ENCODE results near the gene TFDP2. TPM values are rescaled to one million over a fixed set of nuclear protein-coding genes. Genes with fewer than 3 reads are reported as not detected.

Gene TFDP2
- total RNA-seq, 1 experiment from 2014 or later, result 76.0 TPM

- no peak overlapping the region for H3K14ac ChIP-seq (ENCODE audit: insufficient read depth, low read length)
- no CpG with 5 or more reads among the region's 8 CpGs for WGBS (ENCODE audit: extremely low coverage, insufficient read length, low lambda C conversion rate)
- no peaks in the 10 kb centered on the region for H3K23me2 ChIP-seq (ENCODE audit: insufficient read length, low read depth, low read length, poor library complexity, severe bottlenecking)
- no peak overlapping the region for H2BK15ac ChIP-seq (ENCODE audit: low read depth, low read length)
- H3K4me2 ChIP-seq (ENCODE audit: insufficient read depth, insufficient read length, low read length), result no peak overlapping the region
- no peaks in the 10 kb centered on the region; a peak in 1 of 5 replicates for H3K9me3 Mint-ChIP-seq
- no peak overlapping the region for H2AFZ ChIP-seq (ENCODE audit: low read length)
- no peaks in the 10 kb centered on the region for H3K79me2 ChIP-seq (ENCODE audit: insufficient read depth, low read length)
- no peak overlapping the region for H4K5ac ChIP-seq (ENCODE audit: insufficient read length, low read depth, low read length)
- DNase-seq, result no peak
- no peaks in the 10 kb centered on the region for H4K20me1 ChIP-seq (ENCODE audit: control insufficient read depth, insufficient read depth, insufficient read length)
- no peaks in the 10 kb centered on the region for H3K79me1 ChIP-seq (ENCODE audit: insufficient read depth, low read depth, low read length, poor library complexity, severe bottlenecking)
- H3K27ac ChIP-seq (ENCODE audit: insufficient read length, low read depth, low read length), result no peak overlapping the region
- no peaks in the 10 kb centered on the region for H3K27me3 Mint-ChIP-seq (ENCODE audit: low read depth)
- H2BK20ac ChIP-seq (ENCODE audit: low read depth, low read length, poor library complexity, severe bottlenecking), result no peak overlapping the region
- H3T11ph ChIP-seq (ENCODE audit: low read length), result no peak overlapping the region
- H2BK5ac ChIP-seq (ENCODE audit: insufficient read length, low read length), result no peak overlapping the region
- H2BK120ac ChIP-seq (ENCODE audit: low read depth, low read length, poor library complexity, severe bottlenecking), result no peak overlapping the region
- H2BK12ac ChIP-seq (ENCODE audit: insufficient read length, low read depth, low read length), result no peak overlapping the region
- no peak overlapping the region for H3K9ac ChIP-seq (ENCODE audit: extremely low read depth, insufficient read length, low read length)
- no peak overlapping the region for H3K23ac ChIP-seq (ENCODE audit: insufficient read length, low read depth, low read length)
- no peaks in the 10 kb centered on the region for H3K36me3 Mint-ChIP-seq (ENCODE audit: insufficient read depth in 1 of 3, low read depth in 3 of 3)
- no peaks in the 10 kb centered on the region for H3K9me3 ChIP-seq (ENCODE audit: control insufficient read depth, low read depth, low read length)
- H4K91ac ChIP-seq (ENCODE audit: insufficient read length, low read depth, low read length), result no peak overlapping the region
- H3K27ac Mint-ChIP-seq, result peak overlapping the region; percentile 48 to 75 (median 55); a peak in 6 of 7 replicates
- peaks cover 6 to 11% of the 10 kb centered on the region in 2 experiments for H3K4me1 Mint-ChIP-seq
- H3K18ac ChIP-seq (ENCODE audit: insufficient read length, low read depth, low read length), result no peak overlapping the region
- H3K4me1 ChIP-seq (ENCODE audit: insufficient read depth, low read length), result no peaks in the 10 kb centered on the region; the same call in 1 of the 2 replicates
- no peaks in the 10 kb centered on the region for H3K27me3 ChIP-seq (ENCODE audit: insufficient read depth, low read length)
- TF ChIP-seq, protein P1, sequence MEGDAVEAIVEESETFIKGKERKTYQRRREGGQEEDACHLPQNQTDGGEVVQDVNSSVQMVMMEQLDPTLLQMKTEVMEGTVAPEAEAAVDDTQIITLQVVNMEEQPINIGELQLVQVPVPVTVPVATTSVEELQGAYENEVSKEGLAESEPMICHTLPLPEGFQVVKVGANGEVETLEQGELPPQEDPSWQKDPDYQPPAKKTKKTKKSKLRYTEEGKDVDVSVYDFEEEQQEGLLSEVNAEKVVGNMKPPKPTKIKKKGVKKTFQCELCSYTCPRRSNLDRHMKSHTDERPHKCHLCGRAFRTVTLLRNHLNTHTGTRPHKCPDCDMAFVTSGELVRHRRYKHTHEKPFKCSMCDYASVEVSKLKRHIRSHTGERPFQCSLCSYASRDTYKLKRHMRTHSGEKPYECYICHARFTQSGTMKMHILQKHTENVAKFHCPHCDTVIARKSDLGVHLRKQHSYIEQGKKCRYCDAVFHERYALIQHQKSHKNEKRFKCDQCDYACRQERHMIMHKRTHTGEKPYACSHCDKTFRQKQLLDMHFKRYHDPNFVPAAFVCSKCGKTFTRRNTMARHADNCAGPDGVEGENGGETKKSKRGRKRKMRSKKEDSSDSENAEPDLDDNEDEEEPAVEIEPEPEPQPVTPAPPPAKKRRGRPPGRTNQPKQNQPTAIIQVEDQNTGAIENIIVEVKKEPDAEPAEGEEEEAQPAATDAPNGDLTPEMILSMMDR (conservative IDR thresholded peaks at IDR 0.05), result no peak
- H3K4ac ChIP-seq (ENCODE audit: low read depth, low read length), result no peak overlapping the region
- H2AK5ac ChIP-seq (ENCODE audit: insufficient read length, low read length), result no peak overlapping the region
- no peak overlapping the region for H3K56ac ChIP-seq (ENCODE audit: insufficient read length, low read depth, low read length)
- H3K4me3 Mint-ChIP-seq, result no peak overlapping the region
- no peak overlapping the region for H4K8ac ChIP-seq (replicated peaks; ENCODE audit: insufficient read length, low read depth, low read length)
These were observed 32.1 kb downstream of the TFDP2 start for GRCh38 chr3:142117056-142117851.
